ENCODE measurements around the gene HAUS3. TPM values are rescaled to one million over a fixed set of nuclear protein-coding genes. Genes with fewer than 3 reads are reported as not detected.

HAUS3 gene
- total RNA-seq, 1 experiment from 2014 or later = 17.3 TPM

- intact Hi-C loops (cut with micrococcal nuclease) = no loop called here
- DNase-seq (ENCODE audit: low read depth, low spot score) = no peak
- Histone ChIP-seq H3K36me3 (ENCODE audit: control insufficient read depth in 1 of 2, insufficient read depth in 2 of 2, low read length in 2 of 2) (peaks cover 4 to 14% of the 10 kb centered on the region in 2 experiments; a peak in 3 of 4 replicates), H3K9me2 (ENCODE audit: insufficient read depth) (no peaks in the 10 kb centered on the region), H3K4me1 (ENCODE audit: control insufficient read depth in 1 of 2, insufficient read depth in 2 of 2, low read length in 2 of 2) (no peaks in the 10 kb centered on the region), H3K4me3 (replicated peaks in 1 of 2; ENCODE audit: low read depth in 1 of 2, low read length in 2 of 2) (no peak overlapping the region), H3K79me2 (ENCODE audit: insufficient read depth, low read length) (peaks cover 17% of the 10 kb centered on the region; the same call in 1 of the 2 replicates), H3K4me2 (ENCODE audit: low read length) (no peak overlapping the region), H3K27me3 (ENCODE audit: insufficient read depth, low read length) (no peaks in the 10 kb centered on the region), H3K9ac (ENCODE audit: low read length) (no peak overlapping the region), H3K27ac (ENCODE audit: low read depth, low read length) (no peak overlapping the region), H3K9me3 (ENCODE audit: control insufficient read depth in 1 of 2, insufficient read depth in 1 of 2, low read depth in 1 of 2, low read length in 2 of 2) (no peaks in the 10 kb centered on the region), H4K20me1 (ENCODE audit: insufficient read depth) (peaks cover 19% of the 10 kb centered on the region; the same call in 1 of the 2 replicates), H2AFZ (ENCODE audit: low read depth, low read length, poor library complexity, severe bottlenecking) (no peak overlapping the region)
- RAD21 ChIA-PET (ENCODE audit: low non-redundant PET in 1 of 2, low total read pairs in 2 of 2, uncharacterized antibody in 2 of 2, unreplicated experiment in 2 of 2) = no interaction called here
- BruUV-seq (replicated peaks) = no TSS peak
- TF ChIP-seq ZNF274 (IDR thresholded peaks at IDR 0.05; ENCODE audit: low read depth, low read length) (no peak), EZH2phosphoT487 (IDR thresholded peaks at IDR 0.05; ENCODE audit: borderline replicate concordance) (no peak), CTCF (IDR thresholded peaks at IDR 0.05 in 2 of 3, conservative IDR thresholded peaks at IDR 0.05 in 1 of 3; ENCODE audit: borderline replicate concordance in 1 of 3, insufficient read depth in 1 of 3, low read depth in 2 of 3, low read length in 2 of 3) (no peak), ELF1 (IDR thresholded peaks at IDR 0.05; ENCODE audit: borderline replicate concordance, low read depth) (no peak), YY1 (IDR thresholded peaks at IDR 0.05; ENCODE audit: extremely low read depth, insufficient replicate concordance, low read depth, low read length) (no peak), POLR2AphosphoS5 (IDR thresholded peaks at IDR 0.05; ENCODE audit: low read depth, low read length) (no peak), REST (IDR thresholded peaks at IDR 0.05; ENCODE audit: low read depth) (no peak), SIN3A (IDR thresholded peaks at IDR 0.05; ENCODE audit: low read depth) (no peak), ATF3 (IDR thresholded peaks at IDR 0.05) (no peak), MAX (IDR thresholded peaks at IDR 0.05) (no peak), POLR2A (IDR thresholded peaks at IDR 0.05; ENCODE audit: borderline replicate concordance, extremely low read depth, insufficient read depth, insufficient read length) (no peak), FOSL1 (IDR thresholded peaks at IDR 0.05; ENCODE audit: low read depth) (no peak), JUND (IDR thresholded peaks at IDR 0.05) (no peak), EZH2 (IDR thresholded peaks at IDR 0.05) (no peak), CEBPB (IDR thresholded peaks at IDR 0.05; ENCODE audit: low read depth) (no peak)
- no peak for ATAC-seq
- POLR2A ChIA-PET = no interaction called here
- CTCF ChIA-PET = interaction anchor here (2.2 kb wide), 1 partner anchor 11 kb away, joined by 17 read pairs; no protein-coding TSS in a partner anchor
Measured at GRCh38 chr4:2231082-2231481, 10.8 kb downstream of the HAUS3 start.
